H1 (cell line): ENCODE results near the gene SLC4A9. TPM values are rescaled to one million over a fixed set of nuclear protein-coding genes. Genes with fewer than 3 reads are reported as not detected.

Source experiments
- CTCF ChIA-PET: fragments of 300-600 bp; sonication (Branson Sonifier 250); formaldehyde crosslinking; loops from one replicate; lab custom pipeline; 2021; ENCODE audit not compliant: partially characterized antibody; lab: Charles Lee
- POLR2A ChIA-PET: fragments of 300-600 bp; sonication (Branson Sonifier 250); formaldehyde crosslinking; loops from one replicate; lab custom pipeline; 2021; ENCODE audit warnings: inconsistent platforms; ENCODE audit not compliant: partially characterized antibody; lab: Charles Lee
- DNase-seq, 2 experiments: peaks; one replicate each; pipeline versions ENCODE4 v3.0.0 to v3.0.0-alpha.2; 2010 to 2022; ENCODE audit warnings: low spot score in 2 of 2, low read depth in 1 of 2, mixed read lengths in 1 of 2
- FAIRE-seq: peaks from 2 replicates; lab custom pipeline; 2011; peaks lifted over from hg19 to GRCh38; lab: Jason Lieb, UNC
- H2AFZ ChIP-seq: 2 replicates; pipeline ENCODE4 v1.8.1; 2012; ENCODE audit warnings: low read length, inconsistent platforms
- H2AK5ac ChIP-seq: 2 replicates; pipeline ENCODE4 v1.6.1; 2013; ENCODE audit warnings: low read depth, low read length
- H2BK120ac ChIP-seq: replicated peaks from 2 replicates; pipeline ENCODE3; 2013; ENCODE audit warnings: low read depth, low read length, inconsistent platforms
- H2BK12ac ChIP-seq: 2 replicates; pipeline ENCODE4 v1.6.1; 2013; ENCODE audit warnings: low read depth, low read length
- H2BK15ac ChIP-seq: 2 replicates; pipeline ENCODE4 v1.6.1; 2013; ENCODE audit warnings: low read length
- H2BK20ac ChIP-seq: 2 replicates; pipeline ENCODE4 v1.6.1; 2013; ENCODE audit warnings: low read length
- H2BK5ac ChIP-seq: 2 replicates; pipeline ENCODE4 v1.6.1; 2013; ENCODE audit warnings: low read depth, low read length
- H3K14ac ChIP-seq: 2 replicates; pipeline ENCODE4 v1.6.1; 2013; ENCODE audit warnings: inconsistent platforms; ENCODE audit not compliant: insufficient read length
- H3K18ac ChIP-seq: 2 replicates; pipeline ENCODE4 v1.6.1; 2013; ENCODE audit warnings: low read length; ENCODE audit errors: extremely low read depth
- H3K23ac ChIP-seq: 2 replicates; pipeline ENCODE4 v1.6.1; 2013; ENCODE audit warnings: inconsistent platforms; ENCODE audit not compliant: insufficient read length
- H3K23me2 ChIP-seq: 2 replicates; pipeline ENCODE4 v1.6.1; 2013; ENCODE audit warnings: low read depth, low read length
- H3K27ac ChIP-seq: 2 replicates; pipeline ENCODE4 v1.6.1; 2011; ENCODE audit warnings: low read depth, low read length, inconsistent platforms
- H3K27me3 ChIP-seq, 4 experiments: replicated peaks in 1 of 4; 1 replicate in 1 of 4; 2 replicates in 3 of 4; pipeline versions ENCODE4 v1.6.1 to v1.8.1; 2011 to 2013; ENCODE audit warnings: low read length in 3 of 4, mild to moderate bottlenecking in 3 of 4, inconsistent platforms in 2 of 4, mixed read lengths in 2 of 4, moderate library complexity in 1 of 4; ENCODE audit not compliant: control insufficient read depth in 3 of 4, insufficient read depth in 3 of 4; ENCODE audit errors: extremely low read depth in 1 of 4
- H3K36me3 ChIP-seq, 4 experiments: 2 replicates each; pipeline versions ENCODE4 v1.6.1 to v1.8.1; 2011 to 2013; ENCODE audit warnings: mild to moderate bottlenecking in 4 of 4, low read length in 3 of 4, moderate library complexity in 2 of 4, control low read depth in 1 of 4, inconsistent platforms in 1 of 4; ENCODE audit not compliant: insufficient read depth in 4 of 4, control insufficient read depth in 2 of 4
- H3K4ac ChIP-seq: replicated peaks from 2 replicates; pipeline ENCODE3; 2013; ENCODE audit warnings: low read length, low read depth, mixed read lengths, inconsistent platforms; ENCODE audit not compliant: insufficient read length
- H3K4me1 ChIP-seq, 4 experiments: replicated peaks in 1 of 4; 1 replicate in 1 of 4; 2 replicates in 3 of 4; pipeline versions ENCODE4 v1.6.1 to v1.8.1; 2011 to 2013; ENCODE audit warnings: low read length in 3 of 4, inconsistent platforms in 2 of 4, mixed read lengths in 1 of 4; ENCODE audit not compliant: insufficient read depth in 4 of 4, control insufficient read depth in 3 of 4
- H3K4me2 ChIP-seq, 2 experiments: 2 replicates each; pipeline versions ENCODE4 v1.6.1 to v1.8.1; 2011 to 2013; ENCODE audit warnings: low read depth in 2 of 2, low read length in 2 of 2, control low read depth in 1 of 2, inconsistent platforms in 1 of 2, mild to moderate bottlenecking in 1 of 2; ENCODE audit not compliant: insufficient read depth in 1 of 2
- H3K4me3 ChIP-seq, 4 experiments: fragments of 200-600, 300-600 bp in 1 of 4; sonication (generic), shearing (Covaris generic), sonication (Bioruptor Twin) in 1 of 4; 2 replicates each; pipeline versions ENCODE4 v1.5.1 to v1.8.1; 2011 to 2016; ENCODE audit warnings: low read length in 4 of 4, low read depth in 3 of 4, control low read depth in 2 of 4, inconsistent platforms in 2 of 4, mild to moderate bottlenecking in 2 of 4, mixed read lengths in 1 of 4, moderate library complexity in 1 of 4; ENCODE audit not compliant: insufficient read depth in 2 of 4; ENCODE audit errors: extremely low read depth in 1 of 4
- H3K56ac ChIP-seq: replicated peaks from 2 replicates; pipeline ENCODE3; 2013; ENCODE audit warnings: low read depth, mild to moderate bottlenecking, mixed read lengths, low read length, inconsistent platforms; ENCODE audit not compliant: insufficient read length
- H3K79me1 ChIP-seq: 2 replicates; pipeline ENCODE4 v1.6.1; 2013; ENCODE audit warnings: low read depth, low read length, control low read depth
- H3K79me2 ChIP-seq, 2 experiments: 2 replicates each; pipeline versions ENCODE4 v1.6.1 to v1.8.1; 2012 to 2013; ENCODE audit warnings: low read length in 2 of 2, mild to moderate bottlenecking in 2 of 2, inconsistent platforms in 1 of 2; ENCODE audit not compliant: insufficient read depth in 2 of 2, control insufficient read depth in 1 of 2
- H3K9ac ChIP-seq, 4 experiments: replicated peaks in 1 of 4; 1 replicate in 1 of 4; 2 replicates in 3 of 4; pipeline versions ENCODE4 v1.6.1 to v1.8.1; 2011 to 2013; ENCODE audit warnings: low read depth in 3 of 4, low read length in 3 of 4, control low read depth in 2 of 4, mild to moderate bottlenecking in 2 of 4, moderate library complexity in 2 of 4, inconsistent platforms in 1 of 4; ENCODE audit errors: extremely low read depth in 1 of 4
- H3K9me3 ChIP-seq, 2 experiments: 2 replicates each; pipeline versions ENCODE4 v1.6.1 to v1.8.1; 2012 to 2013; ENCODE audit warnings: mild to moderate bottlenecking in 2 of 2, moderate library complexity in 2 of 2, control low read depth in 1 of 2, inconsistent platforms in 1 of 2, low read depth in 1 of 2, low read length in 1 of 2, mixed read lengths in 1 of 2; ENCODE audit not compliant: insufficient read depth in 2 of 2
- H4K20me1 ChIP-seq, 2 experiments: replicated peaks in 1 of 2; 2 replicates each; pipeline versions ENCODE3 to v1.8.1; 2011 to 2013; ENCODE audit warnings: inconsistent platforms in 2 of 2, low read length in 2 of 2, mild to moderate bottlenecking in 1 of 2; ENCODE audit not compliant: insufficient read depth in 2 of 2, control insufficient read depth in 1 of 2
- H4K5ac ChIP-seq: 2 replicates; pipeline ENCODE4 v1.6.1; 2013; ENCODE audit warnings: low read length, low read depth, mixed read lengths, inconsistent platforms; ENCODE audit not compliant: insufficient read length
- H4K8ac ChIP-seq: 2 replicates; pipeline ENCODE4 v1.8.0; 2013; ENCODE audit warnings: mild to moderate bottlenecking, moderate library complexity, low read length, inconsistent platforms; ENCODE audit not compliant: insufficient read depth; ENCODE audit errors: extremely low read depth
- H4K91ac ChIP-seq: replicated peaks from 2 replicates; pipeline ENCODE3; 2013; ENCODE audit warnings: low read length, mixed read lengths, inconsistent platforms; ENCODE audit not compliant: insufficient read length
- ATF3 ChIP-seq: IDR thresholded peaks from 2 replicates; pipeline ENCODE4 v1.6.1; 2011; ENCODE audit warnings: low read depth, mild to moderate bottlenecking, low read length; ENCODE audit not compliant: insufficient read depth
- BCL11A ChIP-seq, 2 experiments: IDR thresholded peaks; one replicate each; pipeline ENCODE4 v1.6.1; 2011; ENCODE audit warnings: low read depth in 2 of 2, low read length in 2 of 2, mild to moderate bottlenecking in 2 of 2
- BRCA1 ChIP-seq: IDR thresholded peaks from 2 replicates; pipeline ENCODE4 v1.6.1; 2012; ENCODE audit warnings: low read depth, low read length, improper control_type of control experiment
- CHD1 ChIP-seq: IDR thresholded peaks from 2 replicates; pipeline ENCODE4 v1.6.1; 2012; ENCODE audit warnings: low read depth, low read length, improper control_type of control experiment
- CHD2 ChIP-seq: IDR thresholded peaks from 2 replicates; pipeline ENCODE4 v1.6.1; 2012; ENCODE audit warnings: low read length, improper control_type of control experiment
- CTBP2 ChIP-seq: IDR thresholded peaks from 2 replicates; pipeline ENCODE4 v1.7.0; 2011; ENCODE audit warnings: borderline replicate concordance, mild to moderate bottlenecking, moderate library complexity, mixed read lengths, low read length; ENCODE audit not compliant: insufficient read depth, insufficient read length
- KDM5A ChIP-seq: fragments of 200-600 bp; IDR thresholded peaks from 2 replicates; pipeline ENCODE4 v1.7.1; 2012; ENCODE audit warnings: mild to moderate bottlenecking, low read length, inconsistent platforms, mixed read lengths
- RAD21 ChIP-seq, 2 experiments: IDR thresholded peaks in 1 of 2; conservative IDR thresholded peaks in 1 of 2; 2 replicates each; pipeline ENCODE4 v1.6.1; 2011; ENCODE audit warnings: low read depth in 2 of 2, low read length in 2 of 2, improper control_type of control experiment in 1 of 2, inconsistent platforms in 1 of 2, mild to moderate bottlenecking in 1 of 2, moderate library complexity in 1 of 2
- TCF12 ChIP-seq: IDR thresholded peaks from 2 replicates; pipeline ENCODE4 v1.6.1; 2011; ENCODE audit warnings: low read depth, mild to moderate bottlenecking, low read length
- WGBS, 2 experiments: shearing (Covaris generic) in 1 of 2; methylation state at CpG; one replicate each; pipeline versions ENCODE4 v1.1.6 to v1.1.7; 2013 to 2015; ENCODE audit warnings: low lambda C conversion rate in 2 of 2, mixed read lengths in 2 of 2, inconsistent platforms in 1 of 2, low coverage in 1 of 2, missing lambda C conversion rate in 1 of 2; ENCODE audit not compliant: insufficient replicate concordance in 2 of 2, insufficient coverage in 1 of 2, insufficient read length in 1 of 2; ENCODE audit errors: extremely low coverage in 1 of 2, missing lambda C conversion rate in 1 of 2; 5-methylcytosine and 5-hydroxymethylcytosine counted together
- polyA plus RNA-seq, 7 experiments: library from polyadenylated mRNA; depleted of rRNA in 3 of 7; stranded (reverse) in 5 of 7; unstranded in 2 of 7; fragments of >200 nt in 5 of 7; fragments of 200-250 nt in 2 of 7; gene quantifications; 1 replicate in 5 of 7; 2 replicates in 1 of 7; 4 replicates in 1 of 7; pipeline versions ENCODE4 v1.2.1 to v1.2.3, GENCODE V29; 2011 to 2013; ENCODE audit warnings: missing spikeins in 2 of 7, mixed read lengths in 2 of 7
- total RNA-seq: library from RNA; stranded (reverse); fragmentation: NEBNext Ultra II Directional; extraction: Animal tissue kit (Norgen Biotek cat#: 25700); gene quantifications from 2 replicates; pipeline ENCODE4 v1.2.1, GENCODE V29; 2021
- TF ChIP-seq, protein P1 (sequence below): IDR thresholded peaks from 2 replicates; pipeline ENCODE4 v1.6.1; 2011; ENCODE audit warnings: low read length, improper control_type of control experiment

The SLC4A9 gene
- total and polyA plus RNA-seq, 2 of the 8 experiments (the other 6 are each of a cell fraction or from before 2014, with no cell fraction given) = 0.15 to 0.28 TPM

DNA sequence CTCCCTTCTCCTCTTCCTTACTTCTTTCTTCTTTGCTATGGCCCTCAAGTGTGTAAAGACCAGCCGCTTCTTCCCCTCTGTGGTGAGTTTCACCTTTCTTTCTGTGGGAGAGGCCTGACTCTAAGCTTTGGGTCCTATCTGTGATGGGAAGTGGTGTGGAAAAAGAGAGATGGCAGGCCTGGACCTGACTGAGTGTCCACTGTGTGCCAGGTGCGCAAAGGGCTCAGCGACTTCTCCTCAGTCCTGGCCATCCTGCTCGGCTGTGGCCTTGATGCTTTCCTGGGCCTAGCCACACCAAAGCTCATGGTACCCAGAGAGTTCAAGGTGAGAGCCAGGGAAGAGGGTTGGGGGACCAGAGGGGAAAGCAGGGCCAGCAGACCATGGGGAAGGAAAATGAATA is 5.9 kb downstream of the SLC4A9 start:
- Histone ChIP-seq H3K36me3 (no peaks in the 10 kb centered on the region), H3K23me2 (peaks cover 3% of the 10 kb centered on the region; the same call in 1 of the 2 replicates), H2BK120ac (no peak overlapping the region), H3K9me3 (no peaks in the 10 kb centered on the region), H3K27ac (no peak overlapping the region), H2BK20ac (no peak overlapping the region), H3K27me3 (peaks cover 0 to 7% (median 2%) of the 10 kb centered on the region in 4 experiments; a peak in 2 of 7 replicates), H3K79me1 (no peaks in the 10 kb centered on the region; the same call in 1 of the 2 replicates), H3K56ac (no peak overlapping the region), H2BK5ac (no peak overlapping the region), H2BK15ac (no peak overlapping the region), H2AFZ (no peak overlapping the region), H3K18ac (no peak overlapping the region), H4K20me1 (no peaks in the 10 kb centered on the region), H3K9ac (no peak overlapping the region), H3K23ac (no peak overlapping the region), H4K91ac (no peak overlapping the region)
- WGBS, 2 experiments = 95% methylated on average over 4 of the region's 4 CpGs; no CpG with 5 or more reads in 1 of the 2 experiments
- FAIRE-seq = no peak
- POLR2A ChIA-PET = interaction anchor here (1.2 to 1.8 kb wide), 3 partner anchors 31 to 191 kb away, joined by 3 to 5 read pairs (median 4); partner anchors contain the start of genes ANKHD1 and CYSTM1
- DNase-seq = no peak
- TF ChIP-seq RAD21 (IDR thresholded peaks at IDR 0.05 in 1 of 2, conservative IDR thresholded peaks at IDR 0.05 in 1 of 2; ENCODE audit: low read depth in 2 of 2, low read length in 2 of 2) (no peak), BRCA1 (no peak), BCL11A (IDR thresholded peaks at IDR 0.05; ENCODE audit: low read depth in 2 of 2, low read length in 2 of 2) (no peak), CHD1 (no peak), KDM5A (no peak), ATF3 (no peak), CTBP2 (no peak), TCF12 (no peak), CHD2 (no peak)
- TF ChIP-seq, protein P1, sequence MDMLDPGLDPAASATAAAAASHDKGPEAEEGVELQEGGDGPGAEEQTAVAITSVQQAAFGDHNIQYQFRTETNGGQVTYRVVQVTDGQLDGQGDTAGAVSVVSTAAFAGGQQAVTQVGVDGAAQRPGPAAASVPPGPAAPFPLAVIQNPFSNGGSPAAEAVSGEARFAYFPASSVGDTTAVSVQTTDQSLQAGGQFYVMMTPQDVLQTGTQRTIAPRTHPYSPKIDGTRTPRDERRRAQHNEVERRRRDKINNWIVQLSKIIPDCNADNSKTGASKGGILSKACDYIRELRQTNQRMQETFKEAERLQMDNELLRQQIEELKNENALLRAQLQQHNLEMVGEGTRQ = no peak
- TF ChIP-seq, all 59 proteins: peak for 0
- peaks cover 0 to 8% (median 2%) of the 10 kb centered on the region in 4 experiments; a peak in 3 of 7 replicates for H3K4me1 ChIP-seq
- H2BK12ac ChIP-seq = no peak overlapping the region
- H2AK5ac ChIP-seq = no peak overlapping the region
- no peak overlapping the region for H4K8ac ChIP-seq
- no peaks in the 10 kb centered on the region for H3K79me2 ChIP-seq
- no peak overlapping the region for H3K4me3 ChIP-seq
- no peak overlapping the region for H3K4ac ChIP-seq
- CTCF ChIA-PET = interaction anchor here (0.8 to 2.7 kb wide), 9 partner anchors 12 to 360 kb away, joined by 3 to 15 read pairs (median 4); no protein-coding TSS in a partner anchor
- no peak overlapping the region for H3K14ac ChIP-seq
- H4K5ac ChIP-seq = no peak overlapping the region
- H3K4me2 ChIP-seq = no peak overlapping the region
